Measurements from ENCODE around the gene MTF1.

The MTF1 gene

GRCh38 chr1:37831809-37832208 lies 27.6 kb downstream of the MTF1 start:
- DNase-seq (ENCODE audit: low read depth, low spot score) = no peak

DNA sequence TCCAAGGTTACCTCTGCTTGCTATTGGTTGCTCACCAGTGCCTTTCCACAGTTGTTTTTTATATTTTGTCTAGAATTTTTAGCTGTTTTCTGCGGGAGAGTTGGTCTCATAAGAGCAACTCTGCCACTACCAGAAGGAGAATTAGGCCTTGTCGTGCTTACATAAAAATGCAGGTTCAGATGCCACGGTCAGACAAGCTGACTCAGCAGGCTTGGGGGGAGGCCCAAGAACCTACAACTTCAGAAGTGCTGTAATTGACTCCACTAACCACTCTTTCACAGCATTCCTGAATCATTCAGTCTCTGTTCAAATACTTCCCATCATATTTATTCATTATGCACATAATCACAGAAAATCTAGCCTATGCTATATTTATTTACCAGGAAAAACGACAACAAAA lies 28.3 kb downstream of the MTF1 start:
- peak; percentile 17 for DNase-seq (ENCODE audit: low read depth, low spot score)

- DNase-seq (ENCODE audit: low read depth, low spot score) = no peak
These were observed 30.9 kb downstream of the MTF1 start for GRCh38 chr1:37828410-37829074.

- no peak for DNase-seq (ENCODE audit: low read depth, low spot score)
These were observed 33.9 kb downstream of the MTF1 start for GRCh38 chr1:37825506-37825905.

GRCh38 chr1:37824001-37824400 lies 35.4 kb downstream of the MTF1 start:
- no peak for DNase-seq (ENCODE audit: low read depth, low spot score)

- DNase-seq (ENCODE audit: low read depth, low spot score) = peak; percentile 25
These were observed 36.2 kb downstream of the MTF1 start for GRCh38 chr1:37822906-37823815.

- DNase-seq (ENCODE audit: low read depth, low spot score) = no peak
These were observed 37.9 kb downstream of the MTF1 start for GRCh38 chr1:37821481-37821880.

DNA sequence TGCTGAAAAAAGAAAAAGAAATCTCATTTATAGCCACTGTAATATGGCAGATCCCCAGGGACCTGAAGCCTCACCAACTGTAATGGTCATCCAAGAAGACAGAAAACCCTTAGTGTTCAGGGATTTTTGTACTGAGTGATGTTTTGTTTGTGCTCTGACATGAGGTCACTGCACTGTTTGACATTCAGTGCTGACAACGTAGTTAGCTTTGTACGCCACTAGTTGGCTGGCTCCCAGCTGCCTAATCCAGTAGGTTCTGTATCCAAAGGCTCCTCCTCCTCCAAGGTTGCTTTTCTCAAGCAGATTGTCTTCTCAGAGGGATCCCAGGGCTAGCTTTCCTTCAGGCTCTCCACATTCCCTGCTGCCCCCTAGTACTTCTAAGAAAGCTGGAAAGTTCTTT lies 41.9 kb downstream of the MTF1 start:
- peak; percentile 50 for DNase-seq (ENCODE audit: low read depth, low spot score)

GRCh38 chr1:37814252-37814651 lies 45.1 kb downstream of the MTF1 start:
- no peak for DNase-seq (ENCODE audit: low read depth, low spot score)

DNA sequence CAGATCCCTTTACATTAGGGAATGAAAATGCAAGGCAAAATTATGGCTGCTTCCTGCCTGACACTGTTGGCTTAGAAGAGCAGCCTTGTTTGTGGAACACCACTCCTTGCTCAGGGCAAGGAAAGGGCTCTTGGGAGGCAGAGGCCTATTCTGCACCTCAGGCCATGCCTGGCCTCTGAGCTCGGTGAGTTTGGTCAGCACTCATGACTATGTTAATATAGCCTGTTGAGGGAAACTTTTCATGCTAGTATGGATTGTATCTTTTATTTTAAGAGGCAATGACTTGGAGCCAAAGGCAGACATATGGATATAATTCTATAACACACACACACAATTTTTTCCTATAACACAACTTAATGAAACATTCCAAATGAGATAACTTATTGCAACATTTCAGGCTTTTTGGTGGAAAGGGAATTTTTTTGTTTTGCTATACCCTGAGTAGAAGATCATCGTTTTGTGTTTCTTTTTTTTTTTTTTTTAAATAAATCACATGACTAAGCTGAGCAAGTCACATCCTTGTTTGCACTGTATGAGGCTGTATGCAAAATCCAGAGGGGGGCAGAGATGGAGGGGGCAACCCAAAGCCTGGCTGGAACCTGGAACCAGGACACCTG lies 45.8 kb downstream of the MTF1 start:
- DNase-seq (ENCODE audit: low read depth, low spot score) = no peak

GRCh38 chr1:37811027-37811655 lies 48.3 kb downstream of the MTF1 start:
- DNase-seq (ENCODE audit: low read depth, low spot score) = peak; percentile 83

DNA sequence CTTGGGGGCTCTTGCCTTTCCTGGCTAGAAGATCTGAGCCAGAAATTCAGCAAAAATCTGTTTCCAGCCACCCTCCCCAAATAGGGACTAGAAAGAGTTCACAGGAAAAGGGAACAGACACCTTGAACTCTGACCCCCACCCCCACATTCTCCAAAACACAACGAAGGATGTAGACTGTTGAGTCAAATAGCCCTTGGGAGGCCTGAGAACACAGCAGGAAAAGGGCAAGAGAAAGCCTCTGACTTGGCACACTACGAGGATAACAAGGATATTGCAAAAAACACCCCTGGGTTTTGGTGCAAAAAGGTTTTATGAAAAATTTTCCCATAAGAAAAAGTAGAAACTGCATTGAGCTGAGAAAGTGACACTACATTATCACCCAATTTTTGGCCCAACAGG lies 49.5 kb downstream of the MTF1 start:
- no peak for DNase-seq (ENCODE audit: low read depth, low spot score)

- DNase-seq (ENCODE audit: low read depth, low spot score) = peak; percentile 91
These were observed 50.7 kb downstream of the MTF1 start for GRCh38 chr1:37808369-37809319.

DNA sequence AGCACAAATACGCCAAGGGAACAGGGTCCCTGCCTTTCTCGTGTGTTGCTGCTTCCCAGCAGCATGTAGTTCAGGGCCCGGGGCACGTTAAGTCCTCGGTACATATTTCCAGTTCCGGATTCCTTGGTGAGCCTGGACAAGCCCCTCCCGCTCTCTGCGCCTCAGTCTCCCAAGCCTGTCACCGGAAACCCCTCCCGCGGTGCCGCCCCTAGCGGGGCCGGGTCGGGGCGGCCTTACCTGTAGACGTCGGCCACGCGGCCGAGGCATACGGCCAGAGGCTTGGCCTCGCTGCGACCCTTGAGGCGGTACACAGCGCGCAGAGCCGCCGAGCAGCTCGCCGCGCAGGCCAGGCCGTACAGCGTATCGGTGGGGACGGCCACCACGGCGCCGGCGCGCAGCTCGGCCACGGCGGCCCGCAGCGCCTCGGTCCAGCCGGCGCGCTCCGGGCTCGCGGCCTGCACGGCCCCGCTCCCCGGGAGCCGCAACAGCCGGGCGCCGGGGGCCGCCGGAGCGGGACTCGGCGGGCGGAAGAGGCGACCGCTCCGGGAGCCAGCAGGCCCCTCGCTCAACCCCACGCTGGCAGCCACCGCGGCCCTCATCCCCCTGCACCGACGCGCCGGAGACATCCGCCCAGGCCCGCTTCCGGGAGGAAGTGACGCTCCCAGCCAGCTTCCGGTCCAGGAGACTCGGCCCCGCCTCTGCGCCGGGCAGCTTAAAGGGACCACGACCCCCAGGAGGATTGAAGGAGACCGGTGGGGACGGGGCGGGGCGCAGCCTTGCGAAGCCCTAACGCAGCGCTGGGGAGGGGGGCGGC lies 51.6 kb downstream of the MTF1 start, which contains the start of the genes C1orf122 and YRDC:
Gene C1orf122, plus strand, starts transcription at position 236 of the 814 bp plus-strand sequence. CDS start 615 bp downstream, outside the sequence.
Gene YRDC, minus strand, starts transcription at position 654 of the 814 bp plus-strand sequence. Its CDS starts 28 bp downstream, at position 626.
- DNase-seq (ENCODE audit: low read depth, low spot score) = peak; percentile 97

DNA sequence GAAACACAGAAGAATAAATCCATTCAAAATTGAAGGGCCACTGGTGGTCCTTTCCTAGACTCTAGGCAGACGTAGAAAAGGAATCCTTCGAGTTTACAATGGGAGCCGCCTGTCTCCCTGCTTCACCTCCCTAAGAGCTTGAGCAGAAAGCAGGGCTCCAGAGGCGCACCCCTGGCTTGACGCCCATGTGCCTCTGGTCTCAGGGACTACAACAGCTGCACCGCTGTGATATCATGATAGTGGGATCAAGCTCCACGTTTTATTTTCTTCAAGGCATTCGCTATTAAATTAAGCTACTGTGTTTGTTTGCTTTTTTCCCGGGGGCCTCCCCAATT lies 52.2 kb downstream of the MTF1 start:
- DNase-seq (ENCODE audit: low read depth, low spot score) = no peak

GRCh38 chr1:37802439-37802838 lies 57.0 kb downstream of the MTF1 start:
- no peak for DNase-seq (ENCODE audit: low read depth, low spot score)

- peak; percentile 75 for DNase-seq (ENCODE audit: low read depth, low spot score)
These were observed 61.5 kb downstream of the MTF1 start for GRCh38 chr1:37797750-37798345.

GRCh38 chr1:37795340-37796125 lies 63.9 kb downstream of the MTF1 start:
- peak; percentile 80 for DNase-seq (ENCODE audit: low read depth, low spot score)

Measured in astrocyte of the hippocampus (primary cell).